Measurements from ENCODE around the gene HINT2. TPM values are rescaled to one million over a fixed set of nuclear protein-coding genes. Genes with fewer than 3 reads are reported as not detected.

Gene HINT2
- total RNA-seq, 2 donors from 2014 or later, result 40.8 to 46.8 TPM

- Mint-ChIP-seq H3K27ac (no peak overlapping the region), H3K36me3 (no peaks in the 10 kb centered on the region), H3K9me3 (no peaks in the 10 kb centered on the region), H3K4me3 (no peak overlapping the region), H3K4me1 (ENCODE audit: low read depth in 2 of 2) (peaks cover 15% of the 10 kb centered on the region in 2 donors), H3K27me3 (no peaks in the 10 kb centered on the region)
- ATAC-seq (no peak), DNase-seq (ENCODE audit: low spot score) (no peak)
Observed at GRCh38 chr9:35832814-35833213, 18.0 kb upstream of the HINT2 start.

GRCh38 chr9:35831040-35831439, 16.2 kb upstream of the HINT2 start:
- no peaks in the 10 kb centered on the region for H3K27me3 Mint-ChIP-seq
- H3K4me1 Mint-ChIP-seq (ENCODE audit: low read depth in 2 of 2), result peaks cover 15 to 17% of the 10 kb centered on the region in 2 donors
- ATAC-seq, result no peak
- DNase-seq (ENCODE audit: low spot score), result no peak
- no peak overlapping the region for H3K4me3 Mint-ChIP-seq
- H3K27ac Mint-ChIP-seq, result no peak overlapping the region
- no peaks in the 10 kb centered on the region for H3K9me3 Mint-ChIP-seq
- H3K36me3 Mint-ChIP-seq, result no peaks in the 10 kb centered on the region

- H3K4me3 Mint-ChIP-seq, result peak overlapping the region; percentile 77
- DNase-seq (ENCODE audit: low spot score), result no peak
- ATAC-seq, result no peak
- no peaks in the 10 kb centered on the region for H3K36me3 Mint-ChIP-seq
- H3K9me3 Mint-ChIP-seq, result no peaks in the 10 kb centered on the region
- H3K27ac Mint-ChIP-seq, result peak overlapping the region in 1 of 2 donors; percentile 69
- no peaks in the 10 kb centered on the region for H3K27me3 Mint-ChIP-seq
- peaks cover 15 to 19% of the 10 kb centered on the region in 2 donors for H3K4me1 Mint-ChIP-seq (ENCODE audit: low read depth in 2 of 2)
Observed at GRCh38 chr9:35829764-35830096, 14.9 kb upstream of the HINT2 start.

- ATAC-seq (peak; percentile 96), DNase-seq (ENCODE audit: low spot score) (peak; percentile 90)
- Mint-ChIP-seq H3K27ac (peak within 1 kb of the TSS; percentile 60 to 69), H3K4me3 (peak within 1 kb of the TSS; percentile 97), H3K9me3 (no peaks in the 10 kb centered on the region), H3K36me3 (no peaks in the 10 kb centered on the region), H3K4me1 (ENCODE audit: low read depth in 2 of 2) (peaks cover 15 to 19% of the 10 kb centered on the region in 2 donors), H3K27me3 (no peaks in the 10 kb centered on the region)
Observed at GRCh38 chr9:35829084-35829763, 14.4 kb upstream of the HINT2 start, which contains the start of gene TMEM8B. Gene TMEM8B (plus strand): TSS chr9:35829228. CDS start chr9:35829448, 220 bp downstream.

- DNase-seq (ENCODE audit: low spot score) (no peak), ATAC-seq (peak; percentile 3 to 25)
- Mint-ChIP-seq H3K36me3 (no peaks in the 10 kb centered on the region), H3K4me3 (peak within 1 kb of the TSS; percentile 97), H3K4me1 (ENCODE audit: low read depth in 2 of 2) (peaks cover 15 to 19% of the 10 kb centered on the region in 2 donors), H3K27ac (peak within 1 kb of the TSS; percentile 60 to 69), H3K27me3 (no peaks in the 10 kb centered on the region), H3K9me3 (no peaks in the 10 kb centered on the region)
Observed at GRCh38 chr9:35828716-35829083, 13.9 kb upstream of the HINT2 start, which contains the start of gene FAM221B. Gene FAM221B (minus strand): TSS chr9:35828732. CDS start chr9:35826161, 2,571 bp downstream.

GRCh38 chr9:35827486-35827885, 12.6 kb upstream of the HINT2 start:
- no peak for DNase-seq (ENCODE audit: low spot score)
- no peak for ATAC-seq
- Mint-ChIP-seq H3K4me3 (peak overlapping the region; percentile 97), H3K9me3 (no peaks in the 10 kb centered on the region), H3K27ac (no peak overlapping the region), H3K4me1 (ENCODE audit: low read depth in 2 of 2) (peaks cover 15 to 19% of the 10 kb centered on the region in 2 donors), H3K27me3 (no peaks in the 10 kb centered on the region), H3K36me3 (no peaks in the 10 kb centered on the region)

- no peak for ATAC-seq
- DNase-seq (ENCODE audit: low spot score), result no peak
- Mint-ChIP-seq H3K9me3 (no peaks in the 10 kb centered on the region), H3K4me3 (no peak overlapping the region), H3K36me3 (no peaks in the 10 kb centered on the region), H3K4me1 (ENCODE audit: low read depth in 2 of 2) (peaks cover 15 to 19% of the 10 kb centered on the region in 2 donors), H3K27me3 (no peaks in the 10 kb centered on the region), H3K27ac (no peak overlapping the region)
Observed at GRCh38 chr9:35826071-35826701, 11.3 kb upstream of the HINT2 start.

- no peaks in the 10 kb centered on the region for H3K9me3 Mint-ChIP-seq
- no peak overlapping the region for H3K27ac Mint-ChIP-seq
- H3K4me3 Mint-ChIP-seq, result no peak overlapping the region
- DNase-seq (ENCODE audit: low spot score) (no peak), ATAC-seq (no peak)
- H3K36me3 Mint-ChIP-seq, result no peaks in the 10 kb centered on the region
- H3K27me3 Mint-ChIP-seq, result no peaks in the 10 kb centered on the region
- H3K4me1 Mint-ChIP-seq (ENCODE audit: low read depth in 2 of 2), result peaks cover 0 to 4% of the 10 kb centered on the region in 2 donors
Observed at GRCh38 chr9:35822926-35823325, 8.1 kb upstream of the HINT2 start.

GRCh38 chr9:35820076-35820475, 5.2 kb upstream of the HINT2 start:
- H3K9me3 Mint-ChIP-seq, result no peaks in the 10 kb centered on the region
- peaks cover 4 to 6% of the 10 kb centered on the region in 2 donors for H3K4me1 Mint-ChIP-seq (ENCODE audit: low read depth in 2 of 2)
- H3K4me3 Mint-ChIP-seq, result no peak overlapping the region
- H3K27me3 Mint-ChIP-seq, result no peaks in the 10 kb centered on the region
- H3K27ac Mint-ChIP-seq, result no peak overlapping the region
- DNase-seq (ENCODE audit: low spot score) (no peak), ATAC-seq (no peak)
- H3K36me3 Mint-ChIP-seq, result no peaks in the 10 kb centered on the region

- DNase-seq (ENCODE audit: low spot score) (no peak), ATAC-seq (no peak)
- Mint-ChIP-seq H3K4me3 (no peak overlapping the region), H3K36me3 (no peaks in the 10 kb centered on the region), H3K27ac (no peak overlapping the region), H3K4me1 (ENCODE audit: low read depth in 2 of 2) (peaks cover 13 to 14% of the 10 kb centered on the region in 2 donors), H3K27me3 (no peaks in the 10 kb centered on the region), H3K9me3 (no peaks in the 10 kb centered on the region)
Observed at GRCh38 chr9:35818341-35818740, 3.5 kb upstream of the HINT2 start.

GRCh38 chr9:35816708-35817107, 1.9 kb upstream of the HINT2 start:
- Mint-ChIP-seq H3K27ac (peak overlapping the region in 1 of 2 donors; percentile 90), H3K4me1 (ENCODE audit: low read depth in 2 of 2) (peaks cover 27% of the 10 kb centered on the region in 2 donors), H3K9me3 (no peaks in the 10 kb centered on the region), H3K27me3 (no peaks in the 10 kb centered on the region), H3K4me3 (peak overlapping the region; percentile 87), H3K36me3 (no peaks in the 10 kb centered on the region)
- ATAC-seq, result no peak
- no peak for DNase-seq (ENCODE audit: low spot score)

- peaks cover 29 to 33% of the 10 kb centered on the region in 2 donors for H3K4me1 Mint-ChIP-seq (ENCODE audit: low read depth in 2 of 2)
- no peaks in the 10 kb centered on the region for H3K36me3 Mint-ChIP-seq
- peak overlapping the region; percentile 87 for H3K4me3 Mint-ChIP-seq
- no peaks in the 10 kb centered on the region for H3K27me3 Mint-ChIP-seq
- no peaks in the 10 kb centered on the region for H3K9me3 Mint-ChIP-seq
- peak; percentile 40 to 41 for ATAC-seq
- H3K27ac Mint-ChIP-seq, result peak overlapping the region; percentile 68 to 90
- DNase-seq (ENCODE audit: low spot score), result peak; percentile 65
Observed at GRCh38 chr9:35814106-35814840, 569 bp downstream of the HINT2 start.

- Mint-ChIP-seq H3K9me3 (no peaks in the 10 kb centered on the region), H3K4me1 (ENCODE audit: low read depth in 2 of 2) (peaks cover 29 to 33% of the 10 kb centered on the region in 2 donors), H3K27me3 (no peaks in the 10 kb centered on the region), H3K36me3 (no peaks in the 10 kb centered on the region), H3K4me3 (peak overlapping the region; percentile 87), H3K27ac (peak overlapping the region; percentile 68 to 90)
- DNase-seq (ENCODE audit: low spot score), result no peak
- no peak for ATAC-seq
Observed at GRCh38 chr9:35813434-35814105, 1.3 kb downstream of the HINT2 start.

Data from natural killer cell treated with Interleukin-12 subunit alpha and Interleukin-12 subunit beta and Interleukin-15 and Interleukin-18, amount 100 ng/mL, for 72 hours (primary cell).